ENCODE results near the gene SNTA1.
"Not testable (repeated sequence)": the region's sequence is repeated elsewhere in the genome, so short reads cannot be mapped to it uniquely, and the experiment has no call there.

SNTA1 gene

DNA sequence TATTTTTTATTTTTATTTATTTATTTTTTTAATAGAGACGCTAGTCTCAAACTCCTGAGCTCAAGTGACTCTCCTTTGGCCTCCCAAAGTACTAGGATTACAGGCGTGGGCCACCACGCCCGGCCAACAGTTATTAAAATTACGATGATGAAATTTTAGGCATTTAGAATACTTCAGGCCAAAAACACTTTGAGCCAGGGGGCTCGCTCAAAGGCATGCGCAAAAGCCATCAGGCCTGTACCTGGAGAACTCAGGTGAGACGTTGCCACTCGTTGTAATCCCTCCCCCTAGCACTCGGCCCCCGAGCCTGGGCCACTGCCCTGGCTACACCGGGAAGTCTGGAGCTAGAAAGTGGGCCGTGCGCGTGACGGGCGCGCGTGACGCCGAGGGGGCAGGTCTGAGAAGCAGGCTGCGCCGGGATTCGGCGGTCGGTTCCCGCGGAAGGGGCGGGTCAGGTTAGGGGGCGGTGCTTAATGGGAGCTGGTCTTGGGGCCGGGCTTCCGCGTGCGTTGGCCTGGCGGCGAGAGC, 46.0 kb upstream of the SNTA1 start:
- Histone ChIP-seq H3K4me3 (ENCODE audit: low read length in 2 of 2) (peak overlapping the region; percentile 64 to 74), H3K18ac (ENCODE audit: low read length) (peak overlapping the region; percentile 76), H3K79me1 (ENCODE audit: low read depth, low read length) (peaks cover 6% of the 10 kb centered on the region), H3K9me3 (replicated peaks in 1 of 2; ENCODE audit: control insufficient read depth in 2 of 2, insufficient read depth in 1 of 2, low read depth in 1 of 2, low read length in 2 of 2) (no peaks in the 10 kb centered on the region), H3K9ac (ENCODE audit: low read depth, low read length, poor library complexity) (no peak overlapping the region), H4K8ac (ENCODE audit: low read depth, low read length) (no peak overlapping the region), H2AFZ (ENCODE audit: low read length) (peak overlapping the region; percentile 99), H4K91ac (ENCODE audit: low read depth, low read length, poor library complexity) (no peak overlapping the region), H3K23ac (ENCODE audit: low read depth, low read length, poor library complexity) (peak overlapping the region; percentile 92), H2BK15ac (ENCODE audit: low read length) (no peak overlapping the region), H2AK5ac (ENCODE audit: low read depth, low read length) (no peak overlapping the region), H3K14ac (ENCODE audit: low read length) (no peak overlapping the region), H3K4me1 (ENCODE audit: control insufficient read depth in 2 of 2, insufficient read depth in 1 of 2, low read depth in 1 of 2, low read length in 2 of 2) (peaks cover 0 to 3% of the 10 kb centered on the region in 2 donors), H2BK120ac (ENCODE audit: low read depth, low read length) (no peak overlapping the region), H3K4me2 (ENCODE audit: insufficient read depth, low read length, poor library complexity, severe bottlenecking) (peak overlapping the region; percentile 71), H2BK12ac (ENCODE audit: low read length) (no peak overlapping the region), H3K27me3 (ENCODE audit: control insufficient read depth in 3 of 3, insufficient read depth in 3 of 3, low read depth in 1 of 3, low read length in 3 of 3) (peaks cover 0 to 2% (median 0%) of the 10 kb centered on the region in 3 experiments), H2BK5ac (ENCODE audit: low read length) (no peak overlapping the region), H3K4ac (ENCODE audit: low read length) (no peak overlapping the region), H3K27ac (replicated peaks; ENCODE audit: low read length) (peak overlapping the region; percentile 1), H3K36me3 (replicated peaks in 1 of 2; ENCODE audit: control insufficient read depth in 2 of 2, insufficient read depth in 2 of 2, low read length in 2 of 2) (peaks cover 0 to 4% of the 10 kb centered on the region in 2 donors)
- peak; percentile 89 for DNase-seq (ENCODE audit: low spot score)
- no CpG with 5 or more reads among the region's 36 CpGs for WGBS, 2 donors (ENCODE audit: extremely low coverage in 2 of 2, insufficient read length in 2 of 2, insufficient replicate concordance in 1 of 2)

DNA sequence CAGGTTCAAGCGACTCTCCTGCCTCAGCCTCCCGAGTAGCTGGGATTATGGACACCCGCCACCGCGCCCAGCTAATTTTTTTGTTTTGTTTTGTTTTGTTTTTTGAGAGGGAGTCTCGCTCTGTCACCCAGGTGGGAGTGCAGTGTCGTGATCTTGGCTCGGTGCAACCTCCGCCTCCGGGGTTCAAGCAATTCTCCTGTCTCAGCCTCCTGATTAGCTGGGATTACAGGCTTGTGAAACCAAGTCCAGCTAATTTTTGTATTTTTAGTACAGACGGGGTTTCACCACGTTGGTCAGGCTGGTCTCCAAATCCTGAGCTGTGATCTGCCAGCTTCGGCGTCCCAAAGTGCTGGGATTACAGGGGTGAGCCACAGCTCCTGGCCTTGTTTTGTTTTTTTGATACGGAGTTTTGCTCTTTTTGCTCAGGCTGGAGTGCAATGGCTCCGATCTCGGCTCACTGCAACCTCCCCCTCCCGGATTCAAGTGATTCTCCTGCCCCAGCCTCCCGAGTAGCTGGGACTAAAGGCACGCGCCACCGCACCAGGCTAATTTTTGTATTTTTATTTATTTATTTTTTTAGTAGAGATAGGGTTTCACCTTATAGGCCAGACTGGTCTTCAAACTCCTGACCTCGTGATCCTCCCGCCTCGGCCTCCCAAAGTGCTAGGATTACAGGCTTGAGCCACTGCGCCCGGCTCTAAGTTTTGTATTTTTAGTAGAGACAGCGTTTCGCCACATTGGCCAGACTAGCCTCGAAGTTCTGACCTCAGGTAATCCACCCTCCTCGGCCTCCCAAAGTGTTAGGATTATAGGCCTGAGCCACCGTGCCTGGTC, 45.3 kb upstream of the SNTA1 start:
- not testable (repeated sequence) for DNase-seq (ENCODE audit: low spot score); H3K4me2 ChIP-seq (ENCODE audit: insufficient read depth, low read length, poor library complexity, severe bottlenecking); H2AFZ ChIP-seq (ENCODE audit: low read length); H3K14ac ChIP-seq (ENCODE audit: low read length); H3K79me1 ChIP-seq (ENCODE audit: low read depth, low read length); H2BK120ac ChIP-seq (ENCODE audit: low read depth, low read length); H2BK5ac ChIP-seq (ENCODE audit: low read length); H3K4ac ChIP-seq (ENCODE audit: low read length); H3K18ac ChIP-seq (ENCODE audit: low read length); H4K8ac ChIP-seq (ENCODE audit: low read depth, low read length); H2BK12ac ChIP-seq (ENCODE audit: low read length); H2AK5ac ChIP-seq (ENCODE audit: low read depth, low read length); H3K4me1 ChIP-seq (ENCODE audit: control insufficient read depth in 2 of 2, insufficient read depth in 1 of 2, low read depth in 1 of 2, low read length in 2 of 2); H4K91ac ChIP-seq (ENCODE audit: low read depth, low read length, poor library complexity); H3K23ac ChIP-seq (ENCODE audit: low read depth, low read length, poor library complexity); H3K9ac ChIP-seq (ENCODE audit: low read depth, low read length, poor library complexity); H3K36me3 ChIP-seq (replicated peaks in 1 of 2; ENCODE audit: control insufficient read depth in 2 of 2, insufficient read depth in 2 of 2, low read length in 2 of 2); H3K27me3 ChIP-seq (ENCODE audit: control insufficient read depth in 3 of 3, insufficient read depth in 3 of 3, low read depth in 1 of 3, low read length in 3 of 3); H2BK15ac ChIP-seq (ENCODE audit: low read length); H3K27ac ChIP-seq (replicated peaks; ENCODE audit: low read length); H3K9me3 ChIP-seq (replicated peaks in 1 of 2; ENCODE audit: control insufficient read depth in 2 of 2, insufficient read depth in 1 of 2, low read depth in 1 of 2, low read length in 2 of 2)
- no CpG with 5 or more reads among the region's 32 CpGs for WGBS, 2 donors (ENCODE audit: extremely low coverage in 2 of 2, insufficient read length in 2 of 2, insufficient replicate concordance in 1 of 2)
- H3K4me3 ChIP-seq (ENCODE audit: low read length in 2 of 2) = peak overlapping the region in 1 of 2 donors; percentile 64

DNA sequence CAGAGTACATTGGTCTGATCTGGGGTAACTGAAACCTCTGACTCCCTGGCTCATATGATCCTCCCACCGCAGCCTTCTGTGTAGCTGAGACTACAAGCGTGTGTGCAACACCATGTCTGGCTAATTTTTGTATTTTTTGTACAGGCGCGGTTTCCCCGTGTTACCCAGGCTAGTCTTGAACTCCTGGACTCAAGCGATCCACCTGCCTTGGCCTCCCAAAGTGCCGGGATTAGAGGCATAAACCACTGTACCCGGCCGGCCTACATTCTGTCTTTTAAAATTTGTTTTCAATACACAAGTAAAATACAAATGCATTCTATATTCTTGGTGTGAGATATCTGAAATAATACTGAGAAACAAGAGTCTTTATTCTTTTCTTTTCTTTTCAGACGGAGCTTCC, 44.6 kb upstream of the SNTA1 start:
- Histone ChIP-seq H3K23ac (ENCODE audit: low read depth, low read length, poor library complexity) (no peak overlapping the region), H3K36me3 (replicated peaks in 1 of 2; ENCODE audit: control insufficient read depth in 2 of 2, insufficient read depth in 2 of 2, low read length in 2 of 2) (peaks cover 0 to 3% of the 10 kb centered on the region in 2 donors), H3K14ac (ENCODE audit: low read length) (peak overlapping the region; percentile 71), H4K91ac (ENCODE audit: low read depth, low read length, poor library complexity) (no peak overlapping the region), H2BK120ac (ENCODE audit: low read depth, low read length) (no peak overlapping the region), H3K4me3 (ENCODE audit: low read length in 2 of 2) (no peak overlapping the region), H4K8ac (ENCODE audit: low read depth, low read length) (no peak overlapping the region), H2AK5ac (ENCODE audit: low read depth, low read length) (no peak overlapping the region), H2AFZ (ENCODE audit: low read length) (no peak overlapping the region), H3K79me1 (ENCODE audit: low read depth, low read length) (peaks cover 6% of the 10 kb centered on the region), H2BK12ac (ENCODE audit: low read length) (no peak overlapping the region), H3K27ac (replicated peaks; ENCODE audit: low read length) (no peak overlapping the region), H3K9ac (ENCODE audit: low read depth, low read length, poor library complexity) (no peak overlapping the region), H3K18ac (ENCODE audit: low read length) (no peak overlapping the region), H3K4me2 (ENCODE audit: insufficient read depth, low read length, poor library complexity, severe bottlenecking) (no peak overlapping the region), H3K9me3 (replicated peaks in 1 of 2; ENCODE audit: control insufficient read depth in 2 of 2, insufficient read depth in 1 of 2, low read depth in 1 of 2, low read length in 2 of 2) (no peaks in the 10 kb centered on the region), H3K4me1 (ENCODE audit: control insufficient read depth in 2 of 2, insufficient read depth in 1 of 2, low read depth in 1 of 2, low read length in 2 of 2) (peaks cover 0 to 3% of the 10 kb centered on the region in 2 donors), H3K4ac (ENCODE audit: low read length) (no peak overlapping the region), H2BK15ac (ENCODE audit: low read length) (no peak overlapping the region), H3K27me3 (ENCODE audit: control insufficient read depth in 3 of 3, insufficient read depth in 3 of 3, low read depth in 1 of 3, low read length in 3 of 3) (peaks cover 0 to 2% (median 0%) of the 10 kb centered on the region in 3 experiments), H2BK5ac (ENCODE audit: low read length) (no peak overlapping the region)
- WGBS, 2 donors (ENCODE audit: extremely low coverage in 2 of 2, insufficient read length in 2 of 2, insufficient replicate concordance in 1 of 2) = no CpG with 5 or more reads among the region's 10 CpGs
- DNase-seq (ENCODE audit: low spot score) = no peak

DNA sequence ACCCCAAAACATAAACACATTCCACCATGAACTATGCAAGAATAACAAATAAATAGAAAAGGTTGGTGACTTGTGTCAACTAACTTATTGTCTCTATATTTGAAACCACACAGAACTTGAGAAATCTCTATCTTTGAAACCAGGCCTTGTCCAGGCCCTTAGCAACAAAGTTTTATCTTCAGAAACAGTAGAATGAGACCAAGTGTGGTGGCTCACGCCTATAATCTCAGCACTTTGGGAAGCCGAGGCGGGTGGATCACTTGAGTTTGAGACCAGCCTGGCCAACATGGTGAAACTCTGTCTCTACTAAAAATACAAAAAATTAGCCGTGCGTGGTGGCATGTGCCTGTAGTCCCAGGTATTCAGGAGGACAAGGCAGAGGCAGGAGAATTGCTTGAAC, 39.6 kb upstream of the SNTA1 start:
- not testable (repeated sequence) for H3K4me1 ChIP-seq (ENCODE audit: control insufficient read depth in 2 of 2, insufficient read depth in 1 of 2, low read depth in 1 of 2, low read length in 2 of 2); H3K27me3 ChIP-seq (ENCODE audit: control insufficient read depth in 3 of 3, insufficient read depth in 3 of 3, low read depth in 1 of 3, low read length in 3 of 3); H3K79me1 ChIP-seq (ENCODE audit: low read depth, low read length); H3K23ac ChIP-seq (ENCODE audit: low read depth, low read length, poor library complexity); H2BK12ac ChIP-seq (ENCODE audit: low read length); H3K4me3 ChIP-seq (ENCODE audit: low read length in 2 of 2); H2BK120ac ChIP-seq (ENCODE audit: low read depth, low read length); H3K9ac ChIP-seq (ENCODE audit: low read depth, low read length, poor library complexity); H3K4me2 ChIP-seq (ENCODE audit: insufficient read depth, low read length, poor library complexity, severe bottlenecking); H2AK5ac ChIP-seq (ENCODE audit: low read depth, low read length); H3K18ac ChIP-seq (ENCODE audit: low read length); H3K4ac ChIP-seq (ENCODE audit: low read length); H2BK5ac ChIP-seq (ENCODE audit: low read length); H4K8ac ChIP-seq (ENCODE audit: low read depth, low read length); H3K9me3 ChIP-seq (replicated peaks in 1 of 2; ENCODE audit: control insufficient read depth in 2 of 2, insufficient read depth in 1 of 2, low read depth in 1 of 2, low read length in 2 of 2); DNase-seq (ENCODE audit: low spot score); H2BK15ac ChIP-seq (ENCODE audit: low read length); H4K91ac ChIP-seq (ENCODE audit: low read depth, low read length, poor library complexity); H3K27ac ChIP-seq (replicated peaks; ENCODE audit: low read length); H3K36me3 ChIP-seq (replicated peaks in 1 of 2; ENCODE audit: control insufficient read depth in 2 of 2, insufficient read depth in 2 of 2, low read length in 2 of 2); H2AFZ ChIP-seq (ENCODE audit: low read length)
- no CpG with 5 or more reads among the region's 5 CpGs for WGBS, 2 donors (ENCODE audit: extremely low coverage in 2 of 2, insufficient read length in 2 of 2, insufficient replicate concordance in 1 of 2)
- H3K14ac ChIP-seq (ENCODE audit: low read length) = peak overlapping the region; percentile 63
